Stomach smooth muscle (tissue), 2 donors: ENCODE data around the gene PEAR1.

Experiments used
- H3K27ac ChIP-seq: one replicate; pipeline ENCODE4 v1.7.0; 2013; ENCODE audit warnings: mild to moderate bottlenecking, low read length, inconsistent platforms
- H3K27me3 ChIP-seq, 2 donors: one replicate each; pipeline ENCODE4 v1.7.0; 2013; ENCODE audit warnings: low read length in 2 of 2; ENCODE audit not compliant: insufficient read depth in 2 of 2, control insufficient read depth in 1 of 2
- H3K36me3 ChIP-seq, 2 donors: one replicate each; pipeline ENCODE4 v1.7.0; 2013; ENCODE audit warnings: low read length in 2 of 2; ENCODE audit not compliant: control insufficient read depth in 2 of 2, insufficient read depth in 2 of 2
- H3K4me1 ChIP-seq: one replicate; pipeline ENCODE4 v1.7.0; 2013; ENCODE audit warnings: low read length; ENCODE audit not compliant: control insufficient read depth, insufficient read depth
- H3K4me3 ChIP-seq, 2 donors: one replicate each; pipeline ENCODE4 v1.7.0; 2013; ENCODE audit warnings: low read length in 2 of 2
- H3K9ac ChIP-seq, 2 donors: one replicate each; pipeline ENCODE4 v1.7.0; 2013; ENCODE audit warnings: low read length in 2 of 2, mild to moderate bottlenecking in 1 of 2
- H3K9me3 ChIP-seq, 2 donors: one replicate each; pipeline ENCODE4 v1.7.0; 2013; ENCODE audit warnings: low read length in 2 of 2; ENCODE audit not compliant: control insufficient read depth in 2 of 2
- donor health status: healthy.
- donor health status: Pancreatic carcinoma.

PEAR1 gene

GRCh38 chr1:156939786-156940334 lies 46.3 kb downstream of the PEAR1 start:
- no peaks in the 10 kb centered on the region for H3K27me3 ChIP-seq
- no peak overlapping the region for H3K9ac ChIP-seq
- H3K9me3 ChIP-seq, result no peaks in the 10 kb centered on the region
- H3K4me1 ChIP-seq, result no peaks in the 10 kb centered on the region
- H3K27ac ChIP-seq, result no peak overlapping the region
- peaks cover 48 to 79% of the 10 kb centered on the region in 2 donors for H3K36me3 ChIP-seq
- no peak overlapping the region for H3K4me3 ChIP-seq

GRCh38 chr1:156941675-156942074 lies 48.2 kb downstream of the PEAR1 start:
- Histone ChIP-seq H3K9me3 (no peaks in the 10 kb centered on the region), H3K4me1 (no peaks in the 10 kb centered on the region), H3K4me3 (no peak overlapping the region), H3K27me3 (no peaks in the 10 kb centered on the region), H3K36me3 (peaks cover 63 to 85% of the 10 kb centered on the region in 2 donors), H3K9ac (no peak overlapping the region), H3K27ac (no peak overlapping the region)

- Histone ChIP-seq H3K9ac (no peak overlapping the region), H3K4me1 (no peaks in the 10 kb centered on the region), H3K36me3 (peaks cover 64 to 87% of the 10 kb centered on the region in 2 donors), H3K9me3 (no peaks in the 10 kb centered on the region), H3K27ac (no peak overlapping the region), H3K4me3 (no peak overlapping the region), H3K27me3 (no peaks in the 10 kb centered on the region)
Observed at GRCh38 chr1:156942176-156942575, 48.7 kb downstream of the PEAR1 start.

- Histone ChIP-seq H3K27ac (no peak overlapping the region), H3K4me3 (no peak overlapping the region), H3K36me3 (peaks cover 64 to 85% of the 10 kb centered on the region in 2 donors), H3K9ac (no peak overlapping the region), H3K27me3 (no peaks in the 10 kb centered on the region), H3K9me3 (no peaks in the 10 kb centered on the region), H3K4me1 (no peaks in the 10 kb centered on the region)
Observed at GRCh38 chr1:156942576-156942975, 49.1 kb downstream of the PEAR1 start.

- Histone ChIP-seq H3K9me3 (no peaks in the 10 kb centered on the region), H3K9ac (no peak overlapping the region)
Observed at GRCh38 chr1:156943756-156944155, 50.2 kb downstream of the PEAR1 start.

GRCh38 chr1:156944268-156944667 lies 50.8 kb downstream of the PEAR1 start:
- H3K4me1 ChIP-seq, result no peaks in the 10 kb centered on the region
- H3K27ac ChIP-seq, result no peak overlapping the region
- no peak overlapping the region for H3K4me3 ChIP-seq
- no peaks in the 10 kb centered on the region for H3K27me3 ChIP-seq
- no peak overlapping the region for H3K9ac ChIP-seq
- no peaks in the 10 kb centered on the region for H3K9me3 ChIP-seq
- peaks cover 74 to 91% of the 10 kb centered on the region in 2 donors for H3K36me3 ChIP-seq

More at GRCh38 chr1:156943756-156944155, 50.2 kb downstream of the PEAR1 start:
- H3K27ac ChIP-seq, result no peak overlapping the region
- H3K36me3 ChIP-seq, result peaks cover 74 to 90% of the 10 kb centered on the region in 2 donors
- no peak overlapping the region for H3K4me3 ChIP-seq
- no peaks in the 10 kb centered on the region for H3K27me3 ChIP-seq
- H3K4me1 ChIP-seq, result no peaks in the 10 kb centered on the region

- H3K9ac ChIP-seq, result no peak overlapping the region
- H3K36me3 ChIP-seq, result peaks cover 71 to 91% of the 10 kb centered on the region in 2 donors
- no peak overlapping the region for H3K4me3 ChIP-seq
- no peaks in the 10 kb centered on the region for H3K27me3 ChIP-seq
- H3K4me1 ChIP-seq, result no peaks in the 10 kb centered on the region
- no peak overlapping the region for H3K27ac ChIP-seq
- H3K9me3 ChIP-seq, result no peaks in the 10 kb centered on the region
Observed at GRCh38 chr1:156944848-156945247, 51.3 kb downstream of the PEAR1 start.

GRCh38 chr1:156945881-156946661 lies 52.6 kb downstream of the PEAR1 start:
- peaks cover 71 to 88% of the 10 kb centered on the region in 2 donors for H3K36me3 ChIP-seq

GRCh38 chr1:156947127-156947526 lies 53.6 kb downstream of the PEAR1 start:
- Histone ChIP-seq H3K9me3 (no peaks in the 10 kb centered on the region), H3K9ac (no peak overlapping the region), H3K4me1 (no peaks in the 10 kb centered on the region), H3K27me3 (no peaks in the 10 kb centered on the region), H3K4me3 (no peak overlapping the region), H3K27ac (no peak overlapping the region), H3K36me3 (peaks cover 71 to 87% of the 10 kb centered on the region in 2 donors)

More at GRCh38 chr1:156945881-156946661, 52.6 kb downstream of the PEAR1 start:
- H3K27ac ChIP-seq, result no peak overlapping the region
- H3K9ac ChIP-seq, result no peak overlapping the region
- no peak overlapping the region for H3K4me3 ChIP-seq
- no peaks in the 10 kb centered on the region for H3K4me1 ChIP-seq
- H3K27me3 ChIP-seq, result no peaks in the 10 kb centered on the region
- no peaks in the 10 kb centered on the region for H3K9me3 ChIP-seq

- Histone ChIP-seq H3K36me3 (peaks cover 70 to 86% of the 10 kb centered on the region in 2 donors), H3K27ac (no peak overlapping the region), H3K4me1 (no peaks in the 10 kb centered on the region), H3K9ac (no peak overlapping the region), H3K9me3 (no peaks in the 10 kb centered on the region), H3K4me3 (no peak overlapping the region), H3K27me3 (no peaks in the 10 kb centered on the region)
Observed at GRCh38 chr1:156947818-156948525, 54.5 kb downstream of the PEAR1 start.
